Erythroblast (primary cell): ENCODE results near the gene CISD2.

Source experiments
- GATA1 ChIP-seq: IDR thresholded peaks from 2 replicates; pipeline ENCODE4 v1.6.1; 2011; ENCODE audit warnings: low read depth, mild to moderate bottlenecking, control low read depth, low read length, moderate library complexity
- POLR2A ChIP-seq: IDR thresholded peaks from 2 replicates; pipeline ENCODE4 v1.6.1; 2011; ENCODE audit warnings: mild to moderate bottlenecking, low read length

GRCh38 chr4:102843273-102843672 is 25.5 kb upstream of the CISD2 start:
- TF ChIP-seq POLR2A (no peak), GATA1 (no peak)
